NT2/D1 (cell line): Measurements from ENCODE around the gene ZNF385B.

Experiments used
- DNase-seq: peaks from one replicate; pipeline ENCODE4 v3.0.0-alpha.2; 2011; ENCODE audit warnings: low read depth, low spot score
- H3K27me3 ChIP-seq: 2 replicates; pipeline ENCODE4 v1.6.0; 2011; ENCODE audit warnings: mild to moderate bottlenecking; ENCODE audit not compliant: insufficient read length, insufficient read depth
- H3K36me3 ChIP-seq: 2 replicates; pipeline ENCODE4 v1.6.1; 2011; ENCODE audit warnings: mild to moderate bottlenecking, low read length, mixed read lengths; ENCODE audit not compliant: insufficient read depth, insufficient read length
- H3K4me1 ChIP-seq: 2 replicates; pipeline ENCODE4 v1.5.1; 2011; ENCODE audit not compliant: insufficient read depth, insufficient read length
- H3K4me3 ChIP-seq: 2 replicates; pipeline ENCODE4 v1.5.1; 2011; ENCODE audit warnings: low read depth; ENCODE audit not compliant: insufficient read length
- H3K9ac ChIP-seq: 2 replicates; pipeline ENCODE4 v1.6.0; 2011; ENCODE audit warnings: low read depth; ENCODE audit not compliant: insufficient read length
- H3K9me3 ChIP-seq: 2 replicates; pipeline ENCODE4 v1.5.1; 2011; ENCODE audit warnings: mild to moderate bottlenecking, low read length; ENCODE audit not compliant: insufficient read depth
- SUZ12 ChIP-seq: IDR thresholded peaks from 2 replicates; pipeline ENCODE4 v1.6.1; 2011; ENCODE audit not compliant: insufficient read length, insufficient read depth; ENCODE audit errors: extremely low read depth
- YY1 ChIP-seq: IDR thresholded peaks from 2 replicates; pipeline ENCODE4 v1.6.1; 2011; ENCODE audit not compliant: insufficient read length, insufficient read depth
- ZNF274 ChIP-seq: IDR thresholded peaks from 2 replicates; pipeline ENCODE4 v1.6.1; 2011; ENCODE audit warnings: mild to moderate bottlenecking, low read depth, low read length

Gene ZNF385B

DNA sequence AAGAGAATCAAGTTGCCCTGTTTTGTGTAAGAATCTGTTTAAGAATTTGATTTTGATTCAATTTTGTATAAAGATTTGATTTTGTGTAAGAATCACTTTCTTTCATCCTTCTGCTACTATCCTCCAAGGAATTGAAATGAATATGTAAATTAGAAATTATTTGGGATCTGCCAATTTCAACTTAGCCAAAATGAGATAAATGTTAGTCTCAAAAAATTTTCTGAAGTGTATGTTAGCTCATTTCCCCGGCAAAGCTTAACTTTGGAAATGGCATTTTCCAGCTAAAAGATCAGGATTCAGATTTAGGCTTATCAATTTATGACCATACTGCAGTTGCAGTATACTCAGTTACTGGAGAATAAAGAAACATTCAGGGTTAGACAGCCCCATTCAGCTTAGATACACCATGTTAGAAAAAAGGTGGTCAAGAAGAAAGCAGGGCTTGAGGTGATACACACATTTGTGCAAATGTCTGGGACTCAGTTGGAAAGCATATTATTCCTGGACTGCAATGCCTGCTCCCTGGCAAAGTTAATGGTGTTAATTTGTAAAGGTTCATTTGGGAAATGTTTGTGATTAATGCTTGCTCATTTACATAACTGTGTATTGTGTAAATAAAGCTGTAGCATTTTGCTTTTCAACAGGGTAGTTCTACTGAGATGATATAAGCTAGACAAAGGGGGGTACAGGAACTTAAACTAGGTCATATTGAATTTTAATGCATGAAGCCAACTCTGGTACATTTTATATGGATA, 349.0 kb downstream of the ZNF385B start:
- Histone ChIP-seq H3K4me1 (no peaks in the 10 kb centered on the region), H3K9ac (no peak overlapping the region), H3K4me3 (no peak overlapping the region), H3K36me3 (no peaks in the 10 kb centered on the region), H3K9me3 (peaks cover 6% of the 10 kb centered on the region; the same call in 1 of the 2 replicates), H3K27me3 (no peaks in the 10 kb centered on the region)
- no peak for DNase-seq
- no peak for TF ChIP-seq ZNF274
- TF ChIP-seq YY1: no peak
- no peak for TF ChIP-seq SUZ12

DNA sequence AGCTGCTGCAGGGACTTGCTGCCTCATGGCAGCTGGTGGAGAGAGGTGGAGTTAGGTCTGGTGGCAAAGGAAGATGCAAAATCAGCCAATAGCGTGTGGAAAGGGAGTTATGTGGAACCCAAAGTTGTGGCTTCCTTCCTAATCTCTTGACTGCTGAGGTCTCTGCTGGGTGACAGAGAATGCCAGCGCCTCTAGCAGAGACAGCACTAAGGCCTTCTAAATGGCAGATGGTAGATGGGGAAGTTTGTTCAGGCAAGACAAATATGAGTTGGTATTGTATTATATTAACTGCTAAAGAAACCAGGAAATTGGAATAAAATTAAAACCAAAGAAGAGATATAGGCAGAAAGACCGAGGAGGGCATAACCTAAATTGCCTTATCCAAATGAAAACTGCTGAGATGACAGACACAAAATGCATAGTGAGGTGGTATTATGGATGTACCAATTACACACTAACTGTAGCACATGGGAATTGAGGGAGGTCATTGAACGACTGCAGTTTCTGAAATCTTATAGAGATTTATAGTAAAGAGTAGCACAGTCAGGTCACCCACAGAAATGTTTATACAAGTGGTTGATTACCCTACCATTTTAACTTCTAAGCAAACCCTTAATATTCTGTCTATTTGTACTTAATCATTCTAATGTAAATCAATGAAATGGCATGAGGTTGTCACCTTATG, 350.2 kb downstream of the ZNF385B start:
- no peak for TF ChIP-seq YY1
- no peak for TF ChIP-seq ZNF274
- no peak for TF ChIP-seq SUZ12
- DNase-seq: no peak
- Histone ChIP-seq H3K4me1 (no peaks in the 10 kb centered on the region), H3K9me3 (peaks cover 6% of the 10 kb centered on the region; the same call in 1 of the 2 replicates), H3K36me3 (no peaks in the 10 kb centered on the region), H3K9ac (no peak overlapping the region), H3K27me3 (no peaks in the 10 kb centered on the region), H3K4me3 (no peak overlapping the region)

DNA sequence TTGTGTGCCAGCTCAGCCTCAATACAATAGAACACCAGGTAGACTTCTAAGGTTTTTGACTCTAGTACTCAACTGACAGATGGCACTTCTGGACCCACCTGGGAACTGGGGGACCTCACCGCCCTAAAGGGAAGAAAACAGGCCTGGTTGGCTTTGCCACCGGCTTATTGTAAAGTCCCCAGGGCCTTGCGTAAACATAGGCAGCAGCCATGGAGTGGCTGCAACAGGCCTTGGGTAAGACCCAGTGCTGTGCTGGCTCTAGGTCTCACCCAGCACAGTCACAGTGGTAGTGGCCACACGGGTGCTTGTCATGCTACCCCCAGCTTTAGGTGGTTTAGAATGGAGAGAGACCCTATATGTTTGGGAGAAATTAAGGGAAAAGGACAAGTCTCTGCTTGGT, 366.1 kb downstream of the ZNF385B start:
- TF ChIP-seq ZNF274: no peak
- no peak for TF ChIP-seq YY1
- no peak for TF ChIP-seq SUZ12
- Histone ChIP-seq H3K4me3 (no peak overlapping the region), H3K9ac (no peak overlapping the region), H3K27me3 (no peaks in the 10 kb centered on the region), H3K4me1 (no peaks in the 10 kb centered on the region), H3K36me3 (no peaks in the 10 kb centered on the region), H3K9me3 (no peaks in the 10 kb centered on the region)
- no peak for DNase-seq

DNA sequence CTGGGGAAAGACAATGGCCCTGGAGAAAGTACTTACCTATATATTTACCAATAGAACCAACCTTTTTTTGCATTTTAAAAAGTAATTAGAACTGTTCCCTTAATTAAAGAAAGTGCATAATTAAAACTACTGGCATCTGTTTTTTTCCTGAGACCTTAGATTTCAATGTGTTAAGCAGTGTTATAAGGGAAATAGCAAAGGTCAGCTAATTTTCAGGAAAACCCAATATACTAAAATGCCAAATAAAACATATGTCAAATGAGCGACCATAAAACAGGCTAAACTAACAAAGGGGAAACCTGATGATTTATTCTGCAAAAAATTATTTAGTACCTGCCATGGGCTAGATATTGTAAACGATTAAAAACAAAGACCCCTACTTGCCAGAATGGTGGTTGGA, 372.8 kb downstream of the ZNF385B start:
- TF ChIP-seq SUZ12 (no peak), ZNF274 (no peak), YY1 (no peak)
- Histone ChIP-seq H3K36me3 (no peaks in the 10 kb centered on the region), H3K27me3 (no peaks in the 10 kb centered on the region), H3K9me3 (no peaks in the 10 kb centered on the region), H3K4me1 (no peaks in the 10 kb centered on the region), H3K4me3 (no peak overlapping the region), H3K9ac (no peak overlapping the region)
- DNase-seq: no peak

DNA sequence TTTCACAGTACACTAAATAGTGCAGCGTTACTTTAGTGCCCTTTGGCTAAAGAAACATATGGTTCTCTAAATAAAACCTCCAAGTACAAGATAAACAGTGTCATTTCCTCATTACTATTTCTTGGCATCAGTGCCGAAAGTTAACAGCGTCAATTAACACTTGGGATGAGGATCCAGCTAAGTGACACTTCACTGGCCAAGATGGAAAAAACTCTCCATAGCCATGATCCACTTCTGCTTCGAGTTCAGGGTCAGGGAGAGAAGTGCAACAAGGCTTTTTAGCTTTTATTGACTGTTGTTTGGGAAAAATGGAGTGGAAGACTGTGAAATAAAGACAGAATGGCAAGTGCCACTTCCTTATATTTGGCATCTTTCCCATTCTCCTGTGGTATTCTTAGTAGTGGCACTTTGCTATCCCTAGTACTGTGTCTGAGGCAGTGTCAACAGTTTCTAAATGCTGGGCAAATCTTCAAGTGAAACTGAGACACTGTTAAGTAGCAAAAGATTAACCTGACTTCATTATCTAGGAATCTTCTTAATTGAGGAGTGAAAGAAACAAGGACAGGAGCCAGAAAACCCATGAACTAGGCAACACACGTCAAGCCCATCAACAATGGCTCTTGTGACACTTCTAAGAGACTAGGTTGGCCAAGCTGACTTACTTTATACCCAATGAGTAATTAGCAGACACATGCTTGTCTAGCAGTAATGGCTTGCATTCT, 374.2 kb downstream of the ZNF385B start:
- DNase-seq: no peak

DNA sequence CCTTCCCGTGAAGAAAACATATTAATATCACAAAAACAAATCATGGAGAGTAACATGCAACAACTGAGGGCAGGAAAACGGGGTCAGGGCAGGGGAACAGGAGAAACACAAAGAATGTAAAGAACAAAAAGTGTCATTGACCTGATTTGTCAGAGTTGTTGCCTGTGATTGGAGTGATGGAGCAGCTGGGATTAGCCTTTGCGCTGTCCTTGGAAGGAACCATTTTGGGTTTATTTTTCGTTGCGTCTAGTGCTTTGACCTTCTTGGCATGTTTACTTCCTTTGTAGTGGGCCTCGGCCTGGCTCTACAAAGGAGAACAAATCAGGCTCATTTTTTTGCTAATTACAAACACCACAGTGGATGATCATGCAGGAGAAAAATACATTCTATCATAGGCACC, 378.3 kb downstream of the ZNF385B start:
- Histone ChIP-seq H3K36me3 (no peaks in the 10 kb centered on the region), H3K4me3 (no peak overlapping the region), H3K9me3 (no peaks in the 10 kb centered on the region), H3K4me1 (no peaks in the 10 kb centered on the region), H3K27me3 (no peaks in the 10 kb centered on the region), H3K9ac (no peak overlapping the region)
- TF ChIP-seq SUZ12: no peak
- no peak for DNase-seq

More for the DNA sequence above, 374.2 kb downstream of the ZNF385B start:
- no peaks in the 10 kb centered on the region for H3K9me3 ChIP-seq
- no peak overlapping the region for H3K4me3 ChIP-seq
- no peaks in the 10 kb centered on the region for H3K36me3 ChIP-seq
- H3K9ac ChIP-seq: no peak overlapping the region
- no peaks in the 10 kb centered on the region for H3K4me1 ChIP-seq
- no peaks in the 10 kb centered on the region for H3K27me3 ChIP-seq
- TF ChIP-seq SUZ12 (no peak), YY1 (no peak)

DNA sequence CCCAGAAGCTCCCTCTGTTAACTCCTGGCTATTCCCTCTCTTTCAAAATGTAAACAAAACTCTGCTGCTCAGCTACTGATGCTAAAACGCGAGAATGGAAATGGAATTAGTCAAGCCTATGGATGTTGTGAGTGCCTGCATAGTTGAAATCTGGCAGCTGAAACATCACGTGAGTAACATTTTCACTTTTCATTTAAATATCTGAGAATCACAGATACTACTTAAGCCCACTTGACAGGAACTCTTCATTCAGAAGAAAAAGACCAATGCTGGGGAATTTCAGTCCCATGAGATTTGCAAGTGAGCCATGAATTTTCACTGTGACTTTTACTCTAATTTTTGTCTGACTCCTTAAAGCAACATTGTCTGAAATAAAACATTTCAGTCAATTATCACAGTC, 381.5 kb downstream of the ZNF385B start:
- no peaks in the 10 kb centered on the region for H3K4me1 ChIP-seq
- H3K36me3 ChIP-seq: no peaks in the 10 kb centered on the region
- no peaks in the 10 kb centered on the region for H3K9me3 ChIP-seq
- no peaks in the 10 kb centered on the region for H3K27me3 ChIP-seq
- no peak for TF ChIP-seq YY1
- no peak for TF ChIP-seq SUZ12
- TF ChIP-seq ZNF274: no peak
- no peak overlapping the region for H3K9ac ChIP-seq
- no peak for DNase-seq
- no peak overlapping the region for H3K4me3 ChIP-seq
